Measurements from ENCODE around the gene RAB44.

The RAB44 gene

DNA sequence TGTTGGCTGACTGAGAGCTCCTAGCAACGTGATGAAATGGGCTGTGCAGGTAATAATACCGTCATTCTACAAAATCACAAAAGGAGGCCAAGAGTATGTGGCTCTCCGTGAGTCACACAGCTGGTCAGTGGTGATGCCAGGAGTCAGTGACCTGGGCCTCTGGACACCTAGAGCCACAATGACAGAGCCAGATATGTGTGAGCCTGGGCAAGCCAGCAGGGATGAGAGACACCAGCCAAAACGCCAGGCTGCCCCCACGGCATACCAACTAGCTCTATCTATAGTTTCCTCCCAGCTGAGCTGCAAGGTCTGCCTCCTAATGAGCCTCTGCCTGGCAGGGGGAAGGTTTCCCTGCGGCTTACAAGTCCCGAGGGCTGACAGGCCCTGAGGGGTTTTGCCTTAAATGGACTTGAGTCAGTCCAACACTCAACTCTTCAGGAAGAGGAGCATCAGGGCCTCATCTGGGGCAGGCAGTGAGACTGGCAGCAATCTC is 71.6 kb downstream of the RAB44 start:
- Histone ChIP-seq H3K4me3 (ENCODE audit: low read depth, low read length) (no peak overlapping the region), H3K27ac (ENCODE audit: low read depth, low read length) (no peak overlapping the region), H3K9me3 (ENCODE audit: control insufficient read depth, insufficient read depth, low read length) (no peaks in the 10 kb centered on the region), H3K36me3 (ENCODE audit: control insufficient read depth, insufficient read depth, low read length) (no peaks in the 10 kb centered on the region), H3K4me1 (ENCODE audit: control insufficient read depth, insufficient read depth, low read length) (peaks cover 10% of the 10 kb centered on the region), H3K27me3 (ENCODE audit: control insufficient read depth, insufficient read depth, low read length) (no peaks in the 10 kb centered on the region), H3K9ac (ENCODE audit: low read depth, low read length) (no peak overlapping the region)

DNA sequence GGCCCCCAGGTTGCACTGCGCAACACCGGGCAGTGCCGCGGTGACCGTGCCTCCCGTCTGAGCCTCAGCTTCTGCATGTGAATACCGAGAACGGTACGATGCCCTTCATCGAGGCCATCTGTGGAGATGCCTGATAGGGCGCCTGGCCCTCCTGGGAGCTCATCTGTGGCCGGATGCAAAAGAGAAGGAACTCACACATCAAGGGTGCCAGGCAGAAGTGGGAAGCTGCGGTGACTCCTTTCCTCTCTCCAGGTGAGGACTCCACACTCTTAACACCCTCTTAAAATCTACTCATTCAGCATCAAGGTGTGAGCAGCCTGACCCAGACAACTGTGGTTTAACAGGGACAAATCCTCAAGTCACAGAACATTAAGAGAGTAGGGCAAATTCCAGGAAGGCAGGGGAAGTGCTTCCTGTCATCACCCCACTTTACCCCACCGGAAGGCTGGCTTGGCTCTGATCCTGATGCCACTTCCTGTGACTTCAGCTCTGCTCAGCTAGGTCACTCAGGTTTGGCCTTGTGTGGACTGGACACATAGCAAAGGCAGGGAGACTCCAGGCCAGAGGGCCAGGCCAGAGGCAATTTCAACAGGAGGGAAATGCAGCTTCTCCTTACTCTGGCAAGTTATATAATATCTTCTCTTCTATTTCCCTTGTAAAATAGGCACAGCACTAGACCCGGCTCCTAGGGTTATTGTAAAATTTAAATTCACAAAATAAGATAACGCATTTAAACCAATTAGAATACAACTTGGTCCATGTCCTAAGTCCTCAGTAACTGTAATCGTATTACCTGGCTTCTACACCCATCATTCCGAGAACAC is 72.3 kb downstream of the RAB44 start:
- Histone ChIP-seq H3K27me3 (ENCODE audit: control insufficient read depth, insufficient read depth, low read length) (no peaks in the 10 kb centered on the region), H3K36me3 (ENCODE audit: control insufficient read depth, insufficient read depth, low read length) (no peaks in the 10 kb centered on the region), H3K9me3 (ENCODE audit: control insufficient read depth, insufficient read depth, low read length) (no peaks in the 10 kb centered on the region), H3K27ac (ENCODE audit: low read depth, low read length) (no peak overlapping the region), H3K4me3 (ENCODE audit: low read depth, low read length) (no peak overlapping the region), H3K4me1 (ENCODE audit: control insufficient read depth, insufficient read depth, low read length) (peaks cover 8% of the 10 kb centered on the region), H3K9ac (ENCODE audit: low read depth, low read length) (no peak overlapping the region)

DNA sequence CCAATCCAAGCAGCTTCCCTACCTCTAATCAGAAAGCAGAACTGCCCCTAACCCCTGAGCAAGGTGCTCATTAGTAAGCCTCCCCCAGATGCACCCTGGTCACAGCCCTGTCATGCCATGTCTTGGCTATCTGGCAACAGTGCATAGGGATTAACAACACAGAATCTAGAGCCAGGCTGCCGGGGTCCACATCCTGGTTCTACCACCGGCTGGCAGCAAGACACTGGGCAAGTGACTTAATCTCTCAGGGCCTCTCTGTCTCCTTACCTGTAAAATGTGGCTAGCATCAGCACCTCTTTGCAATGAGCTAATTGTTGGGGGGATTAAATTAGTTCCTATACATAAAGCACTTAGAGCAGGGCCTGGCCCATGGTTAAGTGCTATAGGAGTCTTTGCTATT is 73.5 kb downstream of the RAB44 start:
- peaks cover 8% of the 10 kb centered on the region for H3K4me1 ChIP-seq (ENCODE audit: control insufficient read depth, insufficient read depth, low read length)
- H3K27ac ChIP-seq (ENCODE audit: low read depth, low read length), result no peak overlapping the region
- H3K4me3 ChIP-seq (ENCODE audit: low read depth, low read length), result no peak overlapping the region
- no peaks in the 10 kb centered on the region for H3K36me3 ChIP-seq (ENCODE audit: control insufficient read depth, insufficient read depth, low read length)
- no peak overlapping the region for H3K9ac ChIP-seq (ENCODE audit: low read depth, low read length)
- H3K9me3 ChIP-seq (ENCODE audit: control insufficient read depth, insufficient read depth, low read length), result no peaks in the 10 kb centered on the region
- no peaks in the 10 kb centered on the region for H3K27me3 ChIP-seq (ENCODE audit: control insufficient read depth, insufficient read depth, low read length)

DNA sequence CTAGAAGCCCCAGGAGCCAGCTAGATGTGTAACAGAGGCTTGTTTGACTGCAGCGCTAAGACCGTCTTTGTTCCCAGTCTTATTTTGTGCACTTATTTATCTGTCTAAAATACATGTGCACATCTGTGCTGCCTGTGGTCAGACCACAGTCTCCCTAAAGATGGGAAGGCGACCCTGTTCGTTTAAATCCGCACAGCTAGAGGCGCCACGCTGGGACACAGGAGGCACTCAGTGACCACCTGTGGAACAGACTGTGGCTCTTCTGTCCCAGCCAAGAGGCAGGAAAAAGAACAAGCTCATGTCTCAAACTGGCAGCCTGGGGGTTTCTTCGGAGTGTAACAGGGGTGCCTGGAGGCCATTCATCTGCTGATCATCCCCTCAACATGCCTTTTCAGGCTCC is 74.8 kb downstream of the RAB44 start:
- peaks cover 10% of the 10 kb centered on the region for H3K4me1 ChIP-seq (ENCODE audit: control insufficient read depth, insufficient read depth, low read length)
- no peak overlapping the region for H3K27ac ChIP-seq (ENCODE audit: low read depth, low read length)
- no peaks in the 10 kb centered on the region for H3K36me3 ChIP-seq (ENCODE audit: control insufficient read depth, insufficient read depth, low read length)
- H3K4me3 ChIP-seq (ENCODE audit: low read depth, low read length), result no peak overlapping the region
- no peak overlapping the region for H3K9ac ChIP-seq (ENCODE audit: low read depth, low read length)
- H3K9me3 ChIP-seq (ENCODE audit: control insufficient read depth, insufficient read depth, low read length), result no peaks in the 10 kb centered on the region
- H3K27me3 ChIP-seq (ENCODE audit: control insufficient read depth, insufficient read depth, low read length), result no peaks in the 10 kb centered on the region

DNA sequence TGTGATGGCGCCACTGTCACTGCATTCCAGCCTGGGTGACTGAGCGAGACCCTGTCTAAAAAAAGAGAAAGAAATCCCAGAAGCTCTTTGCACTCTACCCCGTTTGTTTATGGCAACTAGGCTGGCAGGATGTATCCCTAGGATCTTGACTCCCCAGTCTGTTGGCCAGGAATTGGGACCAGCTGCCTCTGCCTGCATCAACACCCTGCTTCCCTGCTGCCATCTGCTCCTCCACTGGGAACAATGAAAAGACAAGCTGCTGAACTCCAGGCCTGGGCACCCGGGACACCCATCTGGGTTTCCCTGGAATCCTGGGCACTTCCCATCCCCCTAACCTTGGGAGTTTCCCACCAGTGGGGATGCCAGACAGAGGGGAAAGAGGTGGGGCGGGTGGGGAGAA is 76.7 kb downstream of the RAB44 start:
- no peaks in the 10 kb centered on the region for H3K36me3 ChIP-seq (ENCODE audit: control insufficient read depth, insufficient read depth, low read length)
- H3K9me3 ChIP-seq (ENCODE audit: control insufficient read depth, insufficient read depth, low read length), result no peaks in the 10 kb centered on the region
- peaks cover 18% of the 10 kb centered on the region for H3K4me1 ChIP-seq (ENCODE audit: control insufficient read depth, insufficient read depth, low read length)
- H3K4me3 ChIP-seq (ENCODE audit: low read depth, low read length), result no peak overlapping the region
- no peak overlapping the region for H3K27ac ChIP-seq (ENCODE audit: low read depth, low read length)
- H3K9ac ChIP-seq (ENCODE audit: low read depth, low read length), result no peak overlapping the region
- H3K27me3 ChIP-seq (ENCODE audit: control insufficient read depth, insufficient read depth, low read length), result no peaks in the 10 kb centered on the region

DNA sequence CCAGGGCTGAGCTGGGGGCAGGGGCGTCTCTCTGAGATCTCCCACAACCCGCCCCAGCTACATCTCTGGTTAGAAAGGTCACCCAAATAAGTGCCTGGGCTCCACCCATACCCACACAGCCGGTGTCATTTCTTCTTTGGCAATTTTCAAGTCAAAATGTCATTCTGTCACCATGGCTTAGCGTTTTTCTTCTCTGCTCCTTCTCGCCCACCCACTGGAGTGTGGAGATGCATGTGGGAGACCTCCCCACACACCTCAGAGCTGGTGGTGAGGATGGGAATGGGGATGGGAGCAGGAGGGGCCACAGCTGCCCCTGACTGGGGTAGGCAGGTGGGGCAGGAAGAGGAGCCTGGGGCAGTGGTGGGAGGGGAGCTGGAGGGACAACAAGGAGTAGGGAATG is 78.5 kb downstream of the RAB44 start:
- no peak overlapping the region for H3K27ac ChIP-seq (ENCODE audit: low read depth, low read length)
- H3K9me3 ChIP-seq (ENCODE audit: control insufficient read depth, insufficient read depth, low read length), result no peaks in the 10 kb centered on the region
- no peaks in the 10 kb centered on the region for H3K27me3 ChIP-seq (ENCODE audit: control insufficient read depth, insufficient read depth, low read length)
- H3K4me1 ChIP-seq (ENCODE audit: control insufficient read depth, insufficient read depth, low read length), result peaks cover 18% of the 10 kb centered on the region
- H3K4me3 ChIP-seq (ENCODE audit: low read depth, low read length), result no peak overlapping the region
- no peak overlapping the region for H3K9ac ChIP-seq (ENCODE audit: low read depth, low read length)
- H3K36me3 ChIP-seq (ENCODE audit: control insufficient read depth, insufficient read depth, low read length), result no peaks in the 10 kb centered on the region

DNA sequence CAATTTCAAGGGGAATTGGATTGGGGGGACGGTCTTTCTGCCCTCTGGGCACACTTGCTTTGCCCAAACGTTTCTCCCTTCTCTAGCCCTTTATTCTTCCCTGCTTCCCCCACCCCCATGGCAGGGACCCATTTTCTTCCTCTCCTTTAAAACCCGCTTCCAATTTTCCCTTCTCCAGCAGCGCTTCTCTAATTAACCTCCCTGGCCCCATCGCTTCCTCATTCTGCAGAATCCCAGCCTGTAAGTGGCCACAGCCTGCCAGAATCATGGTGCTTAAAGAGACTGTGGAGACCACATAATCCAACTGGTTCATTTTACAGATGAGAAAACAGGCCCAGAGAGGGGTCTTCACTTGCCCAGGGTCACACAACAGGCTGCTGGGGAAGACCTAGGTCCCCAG is 80.2 kb downstream of the RAB44 start:
- H3K27me3 ChIP-seq (ENCODE audit: control insufficient read depth, insufficient read depth, low read length), result no peaks in the 10 kb centered on the region
- no peaks in the 10 kb centered on the region for H3K36me3 ChIP-seq (ENCODE audit: control insufficient read depth, insufficient read depth, low read length)
- H3K4me1 ChIP-seq (ENCODE audit: control insufficient read depth, insufficient read depth, low read length), result peaks cover 10% of the 10 kb centered on the region; the same call in 1 of the 2 replicates
- H3K4me3 ChIP-seq (ENCODE audit: low read depth, low read length), result peak overlapping the region; percentile 18; the same call in 1 of the 2 replicates
- no peaks in the 10 kb centered on the region for H3K9me3 ChIP-seq (ENCODE audit: control insufficient read depth, insufficient read depth, low read length)
- no peak overlapping the region for H3K9ac ChIP-seq (ENCODE audit: low read depth, low read length)
- peak overlapping the region; percentile 5 for H3K27ac ChIP-seq (ENCODE audit: low read depth, low read length)

DNA sequence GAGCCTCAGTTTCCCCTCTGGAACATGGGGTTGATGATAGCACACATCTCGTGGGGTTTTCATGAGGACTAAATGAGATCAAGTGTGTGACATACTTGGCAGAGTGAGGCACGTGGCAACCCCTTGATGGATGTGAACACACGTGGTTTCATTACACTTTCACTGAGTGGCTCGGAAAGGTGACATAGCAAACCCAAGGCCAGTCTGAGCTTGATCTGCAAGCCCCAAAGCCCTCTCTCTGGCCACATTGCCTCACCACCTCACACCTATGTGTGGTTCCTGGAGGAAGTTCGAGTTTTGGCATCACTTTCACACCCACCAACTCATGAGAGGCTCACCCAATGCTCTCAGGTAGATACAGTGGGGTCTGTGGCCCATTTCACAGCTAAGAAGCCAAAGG is 81.6 kb downstream of the RAB44 start:
- peaks cover 10% of the 10 kb centered on the region; the same call in 1 of the 2 replicates for H3K4me1 ChIP-seq (ENCODE audit: control insufficient read depth, insufficient read depth, low read length)
- no peaks in the 10 kb centered on the region for H3K9me3 ChIP-seq (ENCODE audit: control insufficient read depth, insufficient read depth, low read length)
- no peaks in the 10 kb centered on the region for H3K36me3 ChIP-seq (ENCODE audit: control insufficient read depth, insufficient read depth, low read length)
- no peak overlapping the region for H3K9ac ChIP-seq (ENCODE audit: low read depth, low read length)
- no peaks in the 10 kb centered on the region for H3K27me3 ChIP-seq (ENCODE audit: control insufficient read depth, insufficient read depth, low read length)
- no peak overlapping the region for H3K4me3 ChIP-seq (ENCODE audit: low read depth, low read length)
- H3K27ac ChIP-seq (ENCODE audit: low read depth, low read length), result no peak overlapping the region

DNA sequence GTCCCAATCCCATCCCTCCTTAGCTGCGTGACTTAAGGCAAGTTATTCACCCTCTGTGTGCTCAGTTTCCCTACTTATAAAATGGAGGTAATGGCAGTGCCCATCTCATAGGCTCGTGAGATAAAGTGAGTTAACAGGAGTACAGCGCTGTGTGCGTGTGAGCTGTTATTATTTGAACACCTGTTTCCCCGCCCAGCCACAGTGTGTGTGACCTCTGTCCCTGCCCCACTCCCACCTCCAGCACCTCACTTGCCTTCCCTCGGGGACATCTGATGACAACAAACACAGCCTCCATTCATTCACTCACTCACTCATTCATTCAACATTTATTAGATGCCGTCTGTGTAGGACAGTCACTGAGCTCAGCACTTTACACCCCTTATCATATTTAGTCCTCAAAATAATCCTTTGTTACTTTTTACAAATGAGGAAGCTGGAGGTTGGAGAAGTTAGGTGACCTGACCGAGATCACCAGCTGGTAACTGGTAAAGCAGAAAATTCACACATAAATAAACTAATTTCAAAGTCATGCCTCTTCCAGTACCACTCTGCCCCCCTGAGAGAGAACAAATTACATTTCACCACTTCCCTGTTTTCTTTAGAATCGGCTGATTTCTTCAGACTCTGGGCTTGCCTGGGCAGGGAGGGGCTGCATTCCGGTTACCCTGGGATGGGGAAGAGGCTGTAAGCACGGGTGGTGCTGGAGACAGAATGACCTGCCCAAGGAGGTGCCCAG is 83.0 kb downstream of the RAB44 start:
- Histone ChIP-seq H3K27ac (ENCODE audit: low read depth, low read length) (no peak overlapping the region), H3K27me3 (ENCODE audit: control insufficient read depth, insufficient read depth, low read length) (no peaks in the 10 kb centered on the region), H3K9ac (ENCODE audit: low read depth, low read length) (no peak overlapping the region), H3K4me3 (ENCODE audit: low read depth, low read length) (no peak overlapping the region), H3K4me1 (ENCODE audit: control insufficient read depth, insufficient read depth, low read length) (peaks cover 17% of the 10 kb centered on the region), H3K36me3 (ENCODE audit: control insufficient read depth, insufficient read depth, low read length) (no peaks in the 10 kb centered on the region), H3K9me3 (ENCODE audit: control insufficient read depth, insufficient read depth, low read length) (no peaks in the 10 kb centered on the region)

DNA sequence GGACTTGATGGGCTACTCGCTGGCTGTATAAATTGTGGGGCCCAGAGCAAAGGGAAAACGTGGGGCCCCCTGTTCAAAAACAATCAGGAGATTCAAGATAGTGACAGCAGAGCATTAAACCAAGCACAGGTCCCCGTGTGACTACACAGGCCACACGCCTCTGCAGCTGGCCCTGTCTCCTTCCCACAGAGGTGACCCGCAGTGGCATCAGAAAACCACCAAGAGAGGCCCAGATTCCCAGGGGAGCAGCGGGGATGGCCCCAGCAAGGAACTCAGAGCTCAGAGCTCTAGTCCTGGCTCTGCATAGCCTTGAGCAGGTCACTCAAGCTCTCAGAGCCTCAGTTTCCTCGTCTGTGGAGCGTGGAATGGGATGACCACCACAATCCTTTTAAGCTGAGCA is 84.0 kb downstream of the RAB44 start:
- peaks cover 25% of the 10 kb centered on the region for H3K4me1 ChIP-seq (ENCODE audit: control insufficient read depth, insufficient read depth, low read length)
- no peaks in the 10 kb centered on the region for H3K27me3 ChIP-seq (ENCODE audit: control insufficient read depth, insufficient read depth, low read length)
- no peak overlapping the region for H3K9ac ChIP-seq (ENCODE audit: low read depth, low read length)
- H3K9me3 ChIP-seq (ENCODE audit: control insufficient read depth, insufficient read depth, low read length), result no peaks in the 10 kb centered on the region
- H3K36me3 ChIP-seq (ENCODE audit: control insufficient read depth, insufficient read depth, low read length), result no peaks in the 10 kb centered on the region
- no peak overlapping the region for H3K27ac ChIP-seq (ENCODE audit: low read depth, low read length)
- no peak overlapping the region for H3K4me3 ChIP-seq (ENCODE audit: low read depth, low read length)

All from HUES48 (cell line).